Adrenal gland (tissue), 5 donors: Measurements from ENCODE around the gene SAMD4A.
"Not testable (repeated sequence)": the region's sequence is repeated elsewhere in the genome, so short reads cannot be mapped to it uniquely, and the experiment has no call there.

Experiments
- CTCF ChIP-seq, 6 experiments: fragments of 450-650 bp in 4 of 6; fragments of 200-600 bp in 2 of 6; sonication (generic) in 1 of 6; IDR thresholded peaks; 1 replicate in 5 of 6; 2 replicates in 1 of 6; pipeline versions ENCODE4 v1.5.1 to v1.8.0; 2016 to 2021; ENCODE audit warnings: antibody characterized with exemption in 6 of 6, mild to moderate bottlenecking in 2 of 6, moderate library complexity in 1 of 6
- POLR2A ChIP-seq, 2 donors: fragments of 450-650 bp; IDR thresholded peaks; one replicate each; pipeline ENCODE4 v1.6.1; 2017; ENCODE audit warnings: antibody characterized with exemption in 2 of 2, mild to moderate bottlenecking in 2 of 2, moderate library complexity in 1 of 2
- donor health status: DM: no; HTN: no; CAD: no.

- not testable (repeated sequence) for TF ChIP-seq CTCF, POLR2A (IDR thresholded peaks at IDR 0.05)
Observed at GRCh38 chr14:54624005-54624358, 57.1 kb downstream of the SAMD4A start.
